LHCN-M2 (cell line): ENCODE results near the gene BOLL. TPM values are rescaled to one million over a fixed set of nuclear protein-coding genes. Genes with fewer than 3 reads are reported as not detected.
"Not testable (repeated sequence)": the region's sequence is repeated elsewhere in the genome, so short reads cannot be mapped to it uniquely, and the experiment has no call there.

Source experiments
- DNase-seq: peaks from one replicate; pipeline ENCODE4 v3.0.0-alpha.2; 2012; ENCODE audit warnings: low read depth
- polyA plus RNA-seq: library from polyadenylated mRNA; unstranded; fragments of >200 nt; gene quantifications from one replicate; pipeline ENCODE4 v1.2.1, GENCODE V29; 2012; ENCODE audit warnings: missing spikeins
- total RNA-seq: library from RNA; depleted of rRNA; stranded (reverse); fragments of >200 nt; gene quantifications from 2 replicates; pipeline ENCODE4 v1.2.3, GENCODE V29; 2014; rRNA removed

BOLL gene
- total RNA-seq, result not detected in 2 replicates
- polyA plus RNA-seq, result not detected

- no peak for DNase-seq
Observed at GRCh38 chr2:197784956-197785941, at the start of gene BOLL. BOLL (minus strand) TSS chr2:197785319; CDS start chr2:197781850, 3,469 bp downstream.

GRCh38 chr2:197834771-197835170, 49.7 kb upstream of the BOLL start:
- DNase-seq, result not testable (repeated sequence)

- no peak for DNase-seq
Observed at GRCh38 chr2:197828464-197829135, 43.5 kb upstream of the BOLL start.

GRCh38 chr2:197827618-197828017, 42.5 kb upstream of the BOLL start:
- DNase-seq, result no peak

- no peak for DNase-seq
Observed at GRCh38 chr2:197822333-197822732, 37.2 kb upstream of the BOLL start.

GRCh38 chr2:197821550-197822289, 36.6 kb upstream of the BOLL start:
- no peak for DNase-seq

- DNase-seq, result no peak
Observed at GRCh38 chr2:197814526-197814925, 29.4 kb upstream of the BOLL start.

GRCh38 chr2:197813093-197813787, 28.1 kb upstream of the BOLL start:
- peak; percentile 62 for DNase-seq

GRCh38 chr2:197810491-197810890, 25.4 kb upstream of the BOLL start:
- no peak for DNase-seq

- no peak for DNase-seq
Observed at GRCh38 chr2:197810016-197810415, 24.9 kb upstream of the BOLL start.

- no peak for DNase-seq
Observed at GRCh38 chr2:197809064-197809463, 23.9 kb upstream of the BOLL start.

- no peak for DNase-seq
Observed at GRCh38 chr2:197805715-197806633, 20.9 kb upstream of the BOLL start.

GRCh38 chr2:197804758-197805714, 19.9 kb upstream of the BOLL start:
- no peak for DNase-seq

- DNase-seq, result peak; percentile 78
Observed at GRCh38 chr2:197804049-197804757, 19.1 kb upstream of the BOLL start, which contains the start of gene PLCL1. PLCL1 (plus strand) TSS chr2:197804593.

- peak; percentile 48 for DNase-seq
Observed at GRCh38 chr2:197803033-197803444, 17.9 kb upstream of the BOLL start.

- DNase-seq, result no peak
Observed at GRCh38 chr2:197801033-197801432, 15.9 kb upstream of the BOLL start.

- DNase-seq, result no peak
Observed at GRCh38 chr2:197800091-197800490, 15.0 kb upstream of the BOLL start.

- DNase-seq, result peak; percentile 84
Observed at GRCh38 chr2:197799068-197799467, 13.9 kb upstream of the BOLL start.
